Measurements from ENCODE around the gene TWF1. TPM values are rescaled to one million over a fixed set of nuclear protein-coding genes. Genes with fewer than 3 reads are reported as not detected.

The TWF1 gene
- total RNA-seq, 1 experiment from 2014 or later = 85.9 TPM

DNA sequence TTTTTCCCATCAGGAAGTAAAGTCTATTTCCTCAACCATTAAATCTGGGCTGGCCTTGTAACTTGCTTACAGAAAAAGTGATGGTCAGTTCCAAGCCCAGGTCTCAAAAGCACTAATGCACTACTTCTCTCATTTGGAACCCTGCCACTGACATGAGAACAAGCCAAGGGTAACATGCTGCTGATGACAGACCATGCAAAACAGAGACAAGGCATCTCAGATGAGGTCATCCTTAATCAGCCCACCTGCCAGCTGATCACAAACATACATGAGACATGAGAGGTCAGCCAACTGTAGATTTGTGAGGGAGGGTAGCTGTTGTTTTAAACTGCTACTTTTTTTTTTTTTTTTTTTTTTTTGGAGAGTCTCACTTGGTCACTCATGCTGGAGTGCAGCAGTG is 16.2 kb downstream of the TWF1 start:
- CTCF ChIA-PET = no interaction called here
- H3F3A ChIP-seq (ENCODE audit: insufficient read depth, low read depth) = peaks cover 16% of the 10 kb centered on the region
- no peak for DNase-seq

DNA sequence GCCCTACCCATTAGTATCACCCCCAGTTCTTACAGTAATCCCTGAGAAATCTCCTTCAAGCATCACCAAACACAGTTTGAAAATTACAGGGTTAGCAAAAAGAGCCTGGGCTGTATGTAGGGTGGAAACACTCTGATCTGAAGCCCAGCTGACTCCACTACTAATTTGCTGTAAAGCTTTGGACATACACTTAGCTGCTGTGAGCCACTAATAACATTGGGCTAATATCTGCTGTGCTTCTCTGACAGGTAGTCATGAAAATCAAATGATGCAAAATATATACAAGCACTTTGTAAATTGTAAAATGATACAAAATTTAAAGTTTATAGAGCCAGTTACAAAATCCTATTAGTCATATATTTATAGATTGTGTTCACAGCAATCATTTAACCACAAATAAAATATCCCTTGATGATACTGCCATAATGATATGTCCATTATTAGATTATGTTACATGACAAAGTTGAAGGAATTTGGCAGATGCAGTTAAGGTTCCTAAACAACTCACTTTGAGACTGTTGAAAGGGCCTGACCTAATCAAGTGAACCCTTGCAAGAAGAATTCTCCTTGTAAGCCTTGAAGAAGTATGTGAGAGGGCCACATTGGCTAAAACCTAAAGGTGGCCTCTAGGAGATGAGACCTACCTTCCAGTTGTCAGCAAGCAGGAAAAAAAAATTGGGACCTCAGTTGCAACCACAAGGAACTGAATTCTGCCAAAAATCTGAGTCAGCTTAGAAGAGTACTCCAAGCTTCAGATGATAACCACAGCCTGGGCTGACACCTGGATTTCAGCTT is 19.0 kb downstream of the TWF1 start:
- H3K27ac ChIP-seq = no peak overlapping the region
- H3K9me3 ChIP-seq (ENCODE audit: insufficient read depth, low read depth) = no peaks in the 10 kb centered on the region
- no peaks in the 10 kb centered on the region for H4K20me1 ChIP-seq (ENCODE audit: insufficient read depth)
- H3K36me3 ChIP-seq (ENCODE audit: low read depth) = no peaks in the 10 kb centered on the region
- no peaks in the 10 kb centered on the region for H3K79me2 ChIP-seq (ENCODE audit: low read depth)
- intact Hi-C loops (cut with micrococcal nuclease; ENCODE audit: unreplicated experiment) = no loop called here
- H3K4me2 ChIP-seq = no peak overlapping the region
- ChIA-PET POLR2A (ENCODE audit: unreplicated experiment) (interaction anchor here (0.6 kb wide), 1 partner anchor 19 kb away, joined by 3 read pairs; the partner anchor contains the start of gene TWF1), CTCF (no interaction called here)
- H3K9me2 ChIP-seq (ENCODE audit: insufficient read depth) = no peaks in the 10 kb centered on the region
- no TSS peak for BruUV-seq (replicated peaks)
- no peaks in the 10 kb centered on the region for H3K4me1 ChIP-seq (replicated peaks; ENCODE audit: insufficient read depth)
- TF ChIP-seq, protein P1, sequence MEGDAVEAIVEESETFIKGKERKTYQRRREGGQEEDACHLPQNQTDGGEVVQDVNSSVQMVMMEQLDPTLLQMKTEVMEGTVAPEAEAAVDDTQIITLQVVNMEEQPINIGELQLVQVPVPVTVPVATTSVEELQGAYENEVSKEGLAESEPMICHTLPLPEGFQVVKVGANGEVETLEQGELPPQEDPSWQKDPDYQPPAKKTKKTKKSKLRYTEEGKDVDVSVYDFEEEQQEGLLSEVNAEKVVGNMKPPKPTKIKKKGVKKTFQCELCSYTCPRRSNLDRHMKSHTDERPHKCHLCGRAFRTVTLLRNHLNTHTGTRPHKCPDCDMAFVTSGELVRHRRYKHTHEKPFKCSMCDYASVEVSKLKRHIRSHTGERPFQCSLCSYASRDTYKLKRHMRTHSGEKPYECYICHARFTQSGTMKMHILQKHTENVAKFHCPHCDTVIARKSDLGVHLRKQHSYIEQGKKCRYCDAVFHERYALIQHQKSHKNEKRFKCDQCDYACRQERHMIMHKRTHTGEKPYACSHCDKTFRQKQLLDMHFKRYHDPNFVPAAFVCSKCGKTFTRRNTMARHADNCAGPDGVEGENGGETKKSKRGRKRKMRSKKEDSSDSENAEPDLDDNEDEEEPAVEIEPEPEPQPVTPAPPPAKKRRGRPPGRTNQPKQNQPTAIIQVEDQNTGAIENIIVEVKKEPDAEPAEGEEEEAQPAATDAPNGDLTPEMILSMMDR (conservative IDR thresholded peaks at IDR 0.05) = no peak
- no peak for TF ChIP-seq EZH2 (IDR thresholded peaks at IDR 0.05; ENCODE audit: low read depth)
- DNase-seq = peak in 1 of 2 experiments; percentile 44
- H3K27me3 ChIP-seq (ENCODE audit: insufficient read depth, low read depth) = no peaks in the 10 kb centered on the region
- no peak overlapping the region for H2AFZ ChIP-seq
- no peaks in the 10 kb centered on the region for H3F3A ChIP-seq (ENCODE audit: insufficient read depth, low read depth)
- H3K4me3 ChIP-seq = no peak overlapping the region

More for the DNA sequence above, 16.2 kb downstream of the TWF1 start:
- Histone ChIP-seq H3K79me2 (ENCODE audit: low read depth) (no peaks in the 10 kb centered on the region), H2AFZ (no peak overlapping the region), H3K9me2 (ENCODE audit: insufficient read depth) (no peaks in the 10 kb centered on the region), H3K27me3 (ENCODE audit: insufficient read depth, low read depth) (no peaks in the 10 kb centered on the region), H3K4me3 (no peak overlapping the region), H4K20me1 (ENCODE audit: insufficient read depth) (no peaks in the 10 kb centered on the region), H3K4me2 (no peak overlapping the region), H3K4me1 (replicated peaks; ENCODE audit: insufficient read depth) (no peaks in the 10 kb centered on the region), H3K9me3 (ENCODE audit: insufficient read depth, low read depth) (no peaks in the 10 kb centered on the region; the same call in 1 of the 2 replicates), H3K27ac (no peak overlapping the region), H3K36me3 (ENCODE audit: low read depth) (no peaks in the 10 kb centered on the region; the same call in 1 of the 2 replicates)
- no TSS peak for BruUV-seq (replicated peaks)
- no peak for TF ChIP-seq EZH2 (IDR thresholded peaks at IDR 0.05; ENCODE audit: low read depth)
- TF ChIP-seq, protein P1 (conservative IDR thresholded peaks at IDR 0.05) = no peak
- POLR2A ChIA-PET (ENCODE audit: unreplicated experiment) = no interaction called here
- intact Hi-C loops (cut with micrococcal nuclease; ENCODE audit: unreplicated experiment) = no loop called here

DNA sequence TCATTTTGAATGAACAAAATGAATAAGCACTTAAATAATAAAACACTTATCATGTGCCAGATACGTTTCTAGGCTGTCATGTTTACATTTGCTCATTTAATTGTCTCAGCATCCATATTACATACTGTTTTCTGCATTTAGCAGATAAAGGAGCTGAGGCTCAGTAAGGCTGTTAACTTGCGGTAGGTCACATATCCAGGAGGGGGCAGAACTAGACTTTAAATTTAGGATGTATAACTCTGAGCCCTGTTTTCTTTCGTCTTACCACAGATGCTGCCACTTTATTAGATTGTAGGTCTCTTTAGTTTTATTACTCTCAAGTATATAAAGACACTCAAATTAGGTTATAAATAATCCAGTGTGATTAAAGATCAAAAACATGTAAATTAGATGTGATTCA is 29.6 kb downstream of the TWF1 start:
- H3F3A ChIP-seq (ENCODE audit: insufficient read depth, low read depth) = no peaks in the 10 kb centered on the region
- POLR2A ChIA-PET (ENCODE audit: unreplicated experiment) = interaction anchor here (0.6 kb wide), 1 partner anchor 318 kb away, joined by 4 read pairs; no protein-coding TSS in a partner anchor

More for the DNA sequence above, 29.6 kb downstream of the TWF1 start:
- no peak overlapping the region for H3K4me2 ChIP-seq
- no peak overlapping the region for H3K4me3 ChIP-seq
- H3K27ac ChIP-seq = no peak overlapping the region
- no peaks in the 10 kb centered on the region for H3K4me1 ChIP-seq (replicated peaks; ENCODE audit: insufficient read depth)
- no peaks in the 10 kb centered on the region for H4K20me1 ChIP-seq (ENCODE audit: insufficient read depth)
- no peaks in the 10 kb centered on the region for H3K9me3 ChIP-seq (ENCODE audit: insufficient read depth, low read depth)
- H3K9me2 ChIP-seq (ENCODE audit: insufficient read depth) = no peaks in the 10 kb centered on the region
- no peaks in the 10 kb centered on the region for H3K27me3 ChIP-seq (ENCODE audit: insufficient read depth, low read depth)
- TF ChIP-seq, protein P1 (conservative IDR thresholded peaks at IDR 0.05) = peak; percentile 68
- no peak for TF ChIP-seq EZH2 (IDR thresholded peaks at IDR 0.05; ENCODE audit: low read depth)
- CTCF ChIA-PET = interaction anchor here (1.7 kb wide), 1 partner anchor 106 kb away, joined by 13 read pairs; no protein-coding TSS in a partner anchor
- no TSS peak for BruUV-seq (replicated peaks)
- intact Hi-C loops (cut with micrococcal nuclease; ENCODE audit: unreplicated experiment) = loop anchor here (1.0 kb wide), 1 partner anchor 106 kb away; no protein-coding TSS in a partner anchor
- H3K79me2 ChIP-seq (ENCODE audit: low read depth) = no peaks in the 10 kb centered on the region
- no peak for DNase-seq
- no peaks in the 10 kb centered on the region for H3K36me3 ChIP-seq (ENCODE audit: low read depth)
- H2AFZ ChIP-seq = no peak overlapping the region
